ENCODE data around the gene BTBD7.

Gene BTBD7

DNA sequence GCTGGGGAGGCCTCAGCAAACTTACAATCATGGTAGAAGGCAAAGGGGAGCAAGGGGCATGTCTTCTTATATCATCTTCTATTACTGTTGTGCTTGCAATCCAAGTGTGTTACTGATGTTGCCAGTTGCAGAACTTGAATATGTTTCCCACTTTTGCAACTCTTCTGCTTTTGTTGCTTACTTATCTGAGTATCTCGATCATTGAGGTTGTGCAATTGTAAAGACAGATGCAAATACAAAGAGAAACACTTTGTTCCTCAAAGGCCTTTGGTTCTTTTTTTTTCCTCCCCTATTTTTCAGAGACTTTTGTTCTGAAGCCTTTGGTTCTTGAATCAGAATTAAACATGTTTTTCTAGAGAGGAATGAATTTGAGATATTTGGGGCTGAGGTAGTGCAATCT, 10.4 kb upstream of the BTBD7 start:
- no peak overlapping the region for H3K4me3 ChIP-seq (ENCODE audit: low read depth, low read length)
- no peak for TF ChIP-seq POLR2A (IDR thresholded peaks at IDR 0.05; ENCODE audit: extremely low read depth, insufficient read length)
- peak; percentile 39; the same call in 1 of the 2 replicates for TF ChIP-seq MYC (IDR thresholded peaks at IDR 0.05; ENCODE audit: low read depth, low read length)
- TF ChIP-seq, protein P1, sequence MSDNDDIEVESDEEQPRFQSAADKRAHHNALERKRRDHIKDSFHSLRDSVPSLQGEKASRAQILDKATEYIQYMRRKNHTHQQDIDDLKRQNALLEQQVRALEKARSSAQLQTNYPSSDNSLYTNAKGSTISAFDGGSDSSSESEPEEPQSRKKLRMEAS (IDR thresholded peaks at IDR 0.05; ENCODE audit: low read depth, low read length), result peak; percentile 36; the same call in 1 of the 2 replicates
- TF ChIP-seq, protein P2, sequence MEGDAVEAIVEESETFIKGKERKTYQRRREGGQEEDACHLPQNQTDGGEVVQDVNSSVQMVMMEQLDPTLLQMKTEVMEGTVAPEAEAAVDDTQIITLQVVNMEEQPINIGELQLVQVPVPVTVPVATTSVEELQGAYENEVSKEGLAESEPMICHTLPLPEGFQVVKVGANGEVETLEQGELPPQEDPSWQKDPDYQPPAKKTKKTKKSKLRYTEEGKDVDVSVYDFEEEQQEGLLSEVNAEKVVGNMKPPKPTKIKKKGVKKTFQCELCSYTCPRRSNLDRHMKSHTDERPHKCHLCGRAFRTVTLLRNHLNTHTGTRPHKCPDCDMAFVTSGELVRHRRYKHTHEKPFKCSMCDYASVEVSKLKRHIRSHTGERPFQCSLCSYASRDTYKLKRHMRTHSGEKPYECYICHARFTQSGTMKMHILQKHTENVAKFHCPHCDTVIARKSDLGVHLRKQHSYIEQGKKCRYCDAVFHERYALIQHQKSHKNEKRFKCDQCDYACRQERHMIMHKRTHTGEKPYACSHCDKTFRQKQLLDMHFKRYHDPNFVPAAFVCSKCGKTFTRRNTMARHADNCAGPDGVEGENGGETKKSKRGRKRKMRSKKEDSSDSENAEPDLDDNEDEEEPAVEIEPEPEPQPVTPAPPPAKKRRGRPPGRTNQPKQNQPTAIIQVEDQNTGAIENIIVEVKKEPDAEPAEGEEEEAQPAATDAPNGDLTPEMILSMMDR (IDR thresholded peaks at IDR 0.05; ENCODE audit: low read depth, low read length), result no peak
- DNase-seq (ENCODE audit: low read depth), result peak; percentile 87

DNA sequence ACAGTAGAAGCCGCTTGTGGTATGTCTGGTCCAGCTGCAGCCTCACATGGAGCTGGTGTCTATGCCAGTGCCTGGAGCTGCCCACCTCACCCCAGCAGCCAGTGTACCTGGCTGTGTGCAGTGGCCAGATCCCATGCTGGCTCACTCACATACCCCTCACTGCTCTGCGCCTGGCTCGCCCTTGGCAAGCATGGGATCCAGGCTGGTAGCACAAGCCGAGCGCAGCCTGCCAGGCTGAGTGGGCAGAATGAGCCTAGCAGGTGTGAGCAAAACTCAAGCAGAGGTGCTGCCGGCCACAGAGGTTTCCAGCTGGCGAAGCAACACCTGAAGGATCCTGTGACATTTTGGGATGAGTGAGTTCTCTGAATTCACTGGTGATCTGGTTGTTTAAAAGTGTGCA, 5.0 kb upstream of the BTBD7 start:
- H3K4me3 ChIP-seq (ENCODE audit: low read depth, low read length), result no peak overlapping the region
- TF ChIP-seq, protein P1 (IDR thresholded peaks at IDR 0.05; ENCODE audit: low read depth, low read length), result no peak
- no peak for TF ChIP-seq POLR2A (IDR thresholded peaks at IDR 0.05; ENCODE audit: extremely low read depth, insufficient read length)
- TF ChIP-seq MYC (IDR thresholded peaks at IDR 0.05; ENCODE audit: low read depth, low read length), result no peak
- TF ChIP-seq, protein P2 (IDR thresholded peaks at IDR 0.05; ENCODE audit: low read depth, low read length), result no peak
- DNase-seq (ENCODE audit: low read depth), result no peak

DNA sequence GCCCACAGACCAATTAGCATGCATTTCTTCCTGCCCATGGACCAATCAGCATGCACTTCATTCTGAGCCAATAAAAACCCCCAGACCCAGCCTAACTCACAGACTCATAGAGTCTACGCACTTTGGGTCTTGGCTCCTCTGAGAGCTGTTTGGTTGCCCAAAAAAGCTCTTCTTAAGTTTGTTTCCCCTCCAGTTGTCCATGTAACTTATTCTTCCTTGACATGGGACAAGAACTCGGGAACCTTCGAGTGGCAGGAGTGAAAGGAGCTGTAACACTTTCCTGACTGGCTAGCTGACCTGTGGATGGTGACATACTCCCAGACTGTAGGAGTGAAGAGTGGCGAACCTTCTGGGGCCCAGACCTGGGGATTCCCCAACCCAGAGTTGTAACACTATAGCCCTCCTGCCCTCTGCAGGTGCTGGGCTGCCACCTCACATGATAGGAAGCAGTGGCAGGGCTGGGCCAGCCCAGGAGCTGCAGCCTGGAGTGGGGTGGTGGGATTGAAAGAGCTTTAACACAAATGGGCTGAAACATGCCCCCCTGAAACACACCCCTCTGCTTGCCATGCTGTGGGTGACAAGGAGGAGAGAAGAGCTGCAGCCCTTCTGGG, 4.4 kb upstream of the BTBD7 start:
- DNase-seq (ENCODE audit: low read depth), result no peak
- H3K4me3 ChIP-seq (ENCODE audit: low read depth, low read length), result no peak overlapping the region
- TF ChIP-seq, protein P2 (IDR thresholded peaks at IDR 0.05; ENCODE audit: low read depth, low read length), result no peak
- TF ChIP-seq, protein P1 (IDR thresholded peaks at IDR 0.05; ENCODE audit: low read depth, low read length), result no peak
- TF ChIP-seq POLR2A (IDR thresholded peaks at IDR 0.05; ENCODE audit: extremely low read depth, insufficient read length) (no peak), MYC (IDR thresholded peaks at IDR 0.05; ENCODE audit: low read depth, low read length) (no peak)

DNA sequence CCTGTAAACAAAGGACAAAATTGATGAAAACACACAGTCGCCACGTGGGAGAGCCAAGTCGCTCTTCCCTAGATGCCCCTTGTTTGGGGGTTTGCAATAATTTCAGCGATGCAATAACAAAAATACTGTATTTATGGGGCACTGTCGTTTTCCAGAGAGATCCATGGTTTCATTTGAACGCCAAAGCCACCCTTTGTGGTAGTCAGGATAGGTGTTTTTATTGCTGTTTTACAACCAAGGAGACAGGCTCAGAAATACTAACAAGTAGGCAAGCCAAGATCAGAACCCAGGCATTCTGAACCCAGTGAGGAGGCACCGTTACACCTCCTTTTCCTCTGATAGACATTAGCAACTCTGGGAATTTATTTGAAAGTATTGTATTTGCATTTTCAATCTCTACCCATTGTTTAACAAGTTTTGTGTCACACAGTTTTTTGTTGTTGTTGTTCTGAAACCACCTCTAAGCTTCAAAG, 831 bp upstream of the BTBD7 start:
- DNase-seq (ENCODE audit: low read depth), result no peak

DNA sequence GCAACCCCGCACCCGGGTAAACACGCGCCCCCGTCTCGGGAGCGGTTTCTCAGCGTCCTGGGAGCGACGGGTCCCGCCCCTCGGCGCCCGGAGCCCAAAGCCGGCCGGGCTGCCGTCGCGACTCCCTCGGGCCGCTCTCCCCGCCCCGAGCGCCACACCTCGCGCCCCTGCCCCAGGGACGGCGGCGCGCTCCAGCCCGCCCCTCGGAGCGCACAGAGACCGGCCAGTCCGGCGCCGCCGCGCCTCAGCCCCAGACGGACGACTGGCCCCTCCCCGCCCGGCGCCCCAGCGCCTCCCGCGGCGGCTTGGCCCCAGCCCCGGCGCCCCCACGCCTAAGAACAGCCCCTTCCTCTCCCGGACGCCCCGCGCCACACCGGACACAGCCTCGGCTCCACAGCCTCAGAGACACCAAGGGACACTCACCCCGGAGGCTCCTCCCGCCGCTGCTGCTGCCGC, 411 bp downstream of the BTBD7 start:
- 0 out of 2 replicates have a peak, but pooled peaks have one; percentile 29 for TF ChIP-seq MYC (IDR thresholded peaks at IDR 0.05; ENCODE audit: low read depth, low read length)
- TF ChIP-seq, protein P2 (IDR thresholded peaks at IDR 0.05; ENCODE audit: low read depth, low read length), result no peak
- DNase-seq (ENCODE audit: low read depth), result peak; percentile 83
- H3K4me3 ChIP-seq (ENCODE audit: low read depth, low read length), result peak overlapping the region; percentile 97

More for the DNA sequence above, 831 bp upstream of the BTBD7 start:
- TF ChIP-seq POLR2A (IDR thresholded peaks at IDR 0.05; ENCODE audit: extremely low read depth, insufficient read length), result no peak
- TF ChIP-seq MYC (IDR thresholded peaks at IDR 0.05; ENCODE audit: low read depth, low read length), result no peak
- TF ChIP-seq, protein P1 (IDR thresholded peaks at IDR 0.05; ENCODE audit: low read depth, low read length), result no peak; the same call in 1 of the 2 replicates
- TF ChIP-seq, protein P2 (IDR thresholded peaks at IDR 0.05; ENCODE audit: low read depth, low read length), result no peak
- peak overlapping the region; percentile 87 for H3K4me3 ChIP-seq (ENCODE audit: low read depth, low read length)
